ENCODE measurements around the gene CD22.

GRCh38 chr19:35298561-35298972, 30.4 kb upstream of the CD22 start:
- TF ChIP-seq CTCF (conservative IDR thresholded peaks at IDR 0.05), result no peak
- no peak for TF ChIP-seq ZFX (IDR thresholded peaks at IDR 0.05)

All from C4-2B (cell line).